Endothelial cell of umbilical vein (primary cell): ENCODE measurements around the gene GLOD4. TPM values are rescaled to one million over a fixed set of nuclear protein-coding genes. Genes with fewer than 3 reads are reported as not detected.

Source experiments
- BruUV-seq: library from RNA; stranded (reverse); fragments of 400-500 nt; replicated peaks from 2 replicates; lab custom pipeline; 2021; lab: Mats Ljungman, UMichigan
- CTCF ChIA-PET: fragments of 300-600, 350-600 bp; sonication (Branson Sonifier 250); formaldehyde crosslinking; loops from one replicate; lab custom pipeline; 2021; ENCODE audit warnings: antibody characterized with exemption, inconsistent platforms; lab: Charles Lee
- POLR2A ChIA-PET: fragments of 300-600, 350-600 bp; sonication (Branson Sonifier 250); formaldehyde crosslinking; loops from one replicate; lab custom pipeline; 2021; ENCODE audit warnings: antibody characterized with exemption, inconsistent platforms; lab: Charles Lee
- DNase-seq: peaks from one replicate; pipeline ENCODE4 v3.0.0-alpha.2; 2011; ENCODE audit warnings: low read depth, low spot score
- FAIRE-seq: peaks from 2 replicates; lab custom pipeline; 2011; peaks lifted over from hg19 to GRCh38; lab: Jason Lieb, UNC
- H2AFZ ChIP-seq: 2 replicates; pipeline ENCODE4 v1.6.0; 2012; ENCODE audit warnings: low read depth, low read length, control low read depth, inconsistent platforms
- H3K27ac ChIP-seq: 2 replicates; pipeline ENCODE4 v1.5.1; 2011; ENCODE audit warnings: low read depth, mild to moderate bottlenecking, control low read depth, low read length, moderate library complexity; ENCODE audit not compliant: insufficient read depth
- H3K27me3 ChIP-seq, 2 experiments: 2 replicates each; pipeline versions ENCODE4 v1.6.0 to v1.6.1; 2011; ENCODE audit warnings: low read length in 2 of 2, mixed read lengths in 1 of 2; ENCODE audit not compliant: control insufficient read depth in 2 of 2, insufficient read depth in 2 of 2
- H3K36me3 ChIP-seq, 2 experiments: 2 replicates in 1 of 2; 3 replicates in 1 of 2; pipeline ENCODE4 v1.5.1; 2011; ENCODE audit warnings: low read length in 2 of 2, mild to moderate bottlenecking in 1 of 2, moderate library complexity in 1 of 2; ENCODE audit not compliant: control insufficient read depth in 2 of 2, insufficient read depth in 2 of 2; ENCODE audit errors: extremely low read depth in 1 of 2
- H3K4me1 ChIP-seq: 3 replicates; pipeline ENCODE4 v1.5.1; 2011; ENCODE audit warnings: mild to moderate bottlenecking, low read length; ENCODE audit not compliant: control insufficient read depth, insufficient read depth; ENCODE audit errors: extremely low read depth
- H3K4me2 ChIP-seq: 2 replicates; pipeline ENCODE4 v1.6.1; 2011; ENCODE audit warnings: low read length, control low read depth, mixed read lengths; ENCODE audit not compliant: insufficient read depth
- H3K4me3 ChIP-seq, 3 experiments: fragments of 200-600 bp in 1 of 3; sonication (generic), shearing (Covaris generic) in 1 of 3; replicated peaks in 1 of 3; 2 replicates each; pipeline ENCODE4 v1.5.1; 2011 to 2016; ENCODE audit warnings: control low read depth in 3 of 3, low read length in 3 of 3, mild to moderate bottlenecking in 2 of 3, inconsistent platforms in 1 of 3, low read depth in 1 of 3, moderate library complexity in 1 of 3; ENCODE audit not compliant: insufficient read depth in 1 of 3
- H3K79me2 ChIP-seq: 2 replicates; pipeline ENCODE4 v1.6.0; 2012; ENCODE audit warnings: low read length, inconsistent platforms; ENCODE audit not compliant: control insufficient read depth, insufficient read depth
- H3K9ac ChIP-seq: replicated peaks from 2 replicates; pipeline ENCODE3; 2011; ENCODE audit warnings: low read length, control low read depth; ENCODE audit not compliant: insufficient read depth; ENCODE audit errors: extremely low read depth
- H3K9me1 ChIP-seq: replicated peaks from 3 replicates; pipeline ENCODE4 v1.6.0; 2011; ENCODE audit warnings: mild to moderate bottlenecking, low read length; ENCODE audit not compliant: control insufficient read depth, insufficient read depth; ENCODE audit errors: extremely low read depth
- H3K9me3 ChIP-seq: replicated peaks from 2 replicates; pipeline ENCODE4 v1.5.1; 2012; ENCODE audit warnings: low read length, inconsistent platforms; ENCODE audit not compliant: control insufficient read depth, insufficient read depth
- H4K20me1 ChIP-seq: replicated peaks from 2 replicates; pipeline ENCODE3; 2011; ENCODE audit warnings: mild to moderate bottlenecking, low read length; ENCODE audit not compliant: control insufficient read depth, insufficient read depth; ENCODE audit errors: extremely low read depth
- CTCF ChIP-seq, 2 donors: IDR thresholded peaks; 1 replicate in 1 of 2; 2 replicates in 1 of 2; pipeline ENCODE4 v1.5.1; 2011; ENCODE audit warnings: low read length in 2 of 2, mild to moderate bottlenecking in 2 of 2, moderate library complexity in 2 of 2, control low read depth in 1 of 2, inconsistent platforms in 1 of 2, low read depth in 1 of 2; ENCODE audit not compliant: insufficient read depth in 1 of 2; ENCODE audit errors: extremely low read depth in 1 of 2
- EZH2 ChIP-seq: IDR thresholded peaks from 2 replicates; pipeline ENCODE4 v1.6.1; 2012; ENCODE audit warnings: borderline replicate concordance, low read depth, mild to moderate bottlenecking, moderate library complexity, low read length, inconsistent platforms; ENCODE audit not compliant: severe bottlenecking
- FOS ChIP-seq: IDR thresholded peaks from 2 replicates; pipeline ENCODE4 v1.6.1; 2011; ENCODE audit warnings: mild to moderate bottlenecking, low read length, moderate library complexity, borderline replicate concordance; ENCODE audit not compliant: insufficient read depth
- GATA2 ChIP-seq: IDR thresholded peaks from 2 replicates; pipeline ENCODE4 v1.7.0; 2011; ENCODE audit warnings: low read depth, mild to moderate bottlenecking, moderate library complexity, mixed read lengths, low read length; ENCODE audit not compliant: insufficient read length, insufficient read depth
- JUN ChIP-seq: IDR thresholded peaks from 2 replicates; pipeline ENCODE4 v1.6.1; 2011; ENCODE audit warnings: borderline replicate concordance, low read depth; ENCODE audit not compliant: insufficient read length, insufficient read depth
- MAX ChIP-seq: IDR thresholded peaks from 2 replicates; pipeline ENCODE4 v1.6.1; 2011; ENCODE audit not compliant: insufficient read depth, insufficient read length
- MYC ChIP-seq: IDR thresholded peaks from one replicate; pipeline ENCODE4 v1.6.1; 2011; ENCODE audit warnings: mild to moderate bottlenecking, low read depth, low read length
- POLR2A ChIP-seq: IDR thresholded peaks from 2 replicates; pipeline ENCODE4 v1.6.1; 2012; ENCODE audit warnings: low read depth, mild to moderate bottlenecking, control low read depth, low read length
- POLR2AphosphoS5 ChIP-seq: IDR thresholded peaks from 2 replicates; pipeline ENCODE4 v1.6.1; 2012; ENCODE audit warnings: low read depth, mild to moderate bottlenecking, control low read depth, low read length, moderate library complexity; ENCODE audit not compliant: insufficient read depth
- dilution Hi-C: fragments of 300-500 bp; cut with MboI; formaldehyde crosslinking; loops from one replicate; pipeline ENCODE4 v1.15.0; 2019; ENCODE audit warnings: low sequenced_read_pairs; ENCODE audit not compliant: extremely low pct_ligation_motif_present
- intact Hi-C: fragments of 100-400 bp; cut with micrococcal nuclease; formaldehyde crosslinking; loops from one replicate; pipeline ENCODE4 v1.10.0; 2022
- polyA plus RNA-seq, 4 experiments: library from polyadenylated mRNA; depleted of rRNA in 3 of 4; stranded (reverse) in 3 of 4; unstranded in 1 of 4; fragments of >200 nt; gene quantifications; 2 replicates each; pipeline versions ENCODE4 v1.2.1 to v1.2.3, GENCODE V29; 2011 to 2012; ENCODE audit warnings: missing spikeins in 1 of 4
- total RNA-seq: library from RNA; stranded (reverse); gene quantifications from 2 replicates; pipeline ENCODE4 v1.2.3, GENCODE V29; 2021

Gene GLOD4
- total and polyA plus RNA-seq, 2 donors (not counting 3 experiments of a cell fraction or from before 2014, with no cell fraction given) = 41.3 to 84.2 TPM

GRCh38 chr17:802481-802880 is 20.4 kb upstream of the GLOD4 start:
- intact Hi-C loops (no loop called here), dilution Hi-C loops (no loop called here)
- ChIA-PET CTCF (interaction anchor here (15.3 kb wide), 1 partner anchor 177 kb away, joined by 341 read pairs; the partner anchor contains the start of gene NXN), POLR2A (no interaction called here)
- FAIRE-seq (no peak), DNase-seq (no peak)
- Histone ChIP-seq H3K4me2 (no peak overlapping the region), H3K9ac (no peak overlapping the region), H2AFZ (no peak overlapping the region), H3K79me2 (no peaks in the 10 kb centered on the region), H3K36me3 (peaks cover 0 to 11% of the 10 kb centered on the region in 2 experiments), H3K27ac (no peak overlapping the region), H3K4me1 (no peaks in the 10 kb centered on the region), H3K9me1 (no peaks in the 10 kb centered on the region), H3K27me3 (no peaks in the 10 kb centered on the region), H4K20me1 (no peaks in the 10 kb centered on the region), H3K4me3 (no peak overlapping the region), H3K9me3 (no peaks in the 10 kb centered on the region)
- TF ChIP-seq MYC (no peak), GATA2 (no peak), EZH2 (no peak), MAX (no peak), CTCF (IDR thresholded peaks at IDR 0.05; ENCODE audit: extremely low read depth in 1 of 2, insufficient read depth in 1 of 2, low read depth in 1 of 2, low read length in 2 of 2) (no peak), POLR2A (no peak), JUN (no peak), FOS (no peak), POLR2AphosphoS5 (no peak)
- no TSS peak for BruUV-seq
